GM21390 (cell line): ENCODE results near the gene SHF.

ENCODE experiments used
- ATAC-seq: cut with Tn5 transposase; IDR thresholded peaks from one replicate; pipeline ENCODE4 v1.9.1; 2021; ENCODE audit not compliant: unreplicated experiment

SHF gene

GRCh38 chr15:45200001-45200798 lies 12.4 kb upstream of the SHF start:
- ATAC-seq = peak; percentile 33

DNA sequence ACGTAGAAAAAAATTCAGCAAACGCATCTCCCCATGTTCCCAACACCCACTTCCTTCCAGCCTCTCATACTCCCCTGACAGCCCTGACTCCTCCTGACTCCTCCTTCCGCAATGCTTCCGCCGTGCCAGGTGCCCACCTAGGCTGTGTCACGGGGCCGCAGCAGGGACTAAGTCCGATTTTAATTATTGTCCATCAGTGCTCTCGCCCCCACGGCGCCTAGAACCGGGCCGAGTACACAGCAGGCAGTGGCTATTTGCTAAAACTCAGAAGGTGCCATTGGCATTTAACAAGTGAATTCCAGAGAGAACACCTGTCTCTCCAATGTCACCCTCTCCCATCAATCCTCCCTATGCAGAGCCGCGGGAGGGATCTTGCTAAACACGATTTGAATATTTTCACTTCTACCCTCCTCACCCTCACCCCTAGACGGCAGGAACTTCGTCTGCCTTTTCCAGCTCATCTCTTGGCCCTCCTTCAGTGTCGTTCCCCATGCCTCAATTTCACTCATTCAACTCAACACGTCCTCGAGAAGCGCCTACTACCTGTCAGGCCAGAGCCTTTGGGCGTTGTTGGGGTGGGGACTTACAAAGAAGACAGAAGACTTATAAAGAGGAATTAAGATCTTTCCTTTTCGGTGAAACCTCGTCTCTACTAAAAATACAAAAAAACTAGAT lies 11.5 kb upstream of the SHF start:
- ATAC-seq = peak; percentile 17

DNA sequence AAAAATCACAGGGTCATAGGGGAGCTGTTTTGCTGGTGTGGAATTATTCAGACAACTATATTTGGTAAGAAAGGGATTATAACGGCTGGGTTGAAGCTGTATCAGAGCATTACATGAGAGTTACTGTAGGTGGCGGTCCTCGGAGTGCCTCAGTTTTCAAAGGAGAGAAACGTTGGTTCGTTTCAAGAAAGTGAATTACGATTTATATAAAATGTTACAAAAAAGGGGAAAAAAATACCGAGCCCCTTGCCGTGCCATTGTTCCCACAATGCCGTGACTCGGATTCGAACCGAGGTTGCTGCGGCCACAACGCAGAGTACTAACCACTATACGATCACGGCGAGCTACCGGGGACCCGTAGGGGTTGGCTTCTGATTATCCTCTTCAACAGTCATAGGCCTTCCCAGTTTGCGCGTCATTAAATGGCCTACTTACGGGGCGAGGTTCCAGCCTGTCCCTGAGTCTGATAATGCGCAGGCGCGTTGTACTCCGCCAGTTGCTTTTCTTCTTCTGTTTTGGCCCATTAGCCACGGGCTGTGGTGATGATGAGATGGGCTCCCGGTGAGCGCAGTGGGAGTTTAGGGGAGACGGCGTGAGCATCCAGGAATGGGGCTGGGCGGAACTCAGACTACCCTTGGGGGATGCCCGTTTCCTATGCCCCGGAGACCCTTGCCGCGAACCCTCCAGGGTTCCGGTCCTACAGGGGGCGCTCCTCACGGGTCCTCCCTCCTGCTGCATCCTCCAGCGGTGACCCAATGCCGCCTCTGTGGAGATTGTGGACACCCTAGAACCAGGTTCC lies 10.8 kb upstream of the SHF start:
- peak; percentile 66 for ATAC-seq

GRCh38 chr15:45197512-45197911 lies 9.7 kb upstream of the SHF start:
- ATAC-seq = no peak

DNA sequence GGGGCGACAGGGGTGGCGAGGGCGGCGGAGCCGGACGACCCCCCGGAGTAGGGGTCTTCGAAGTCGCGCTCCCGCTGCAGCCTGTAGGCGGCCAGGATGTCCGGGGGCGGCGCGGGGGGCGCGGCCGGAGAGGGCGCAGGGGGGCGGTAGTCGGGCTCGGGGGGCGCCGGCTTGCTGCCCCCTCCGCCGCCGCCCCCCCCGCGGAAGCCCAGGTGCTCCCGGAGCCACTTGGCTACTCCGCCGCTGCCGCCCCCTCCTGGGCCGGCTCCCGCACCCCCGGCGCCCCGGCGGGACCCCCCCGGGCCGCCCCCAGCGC lies 230 bp downstream of the SHF start:
- no peak for ATAC-seq

DNA sequence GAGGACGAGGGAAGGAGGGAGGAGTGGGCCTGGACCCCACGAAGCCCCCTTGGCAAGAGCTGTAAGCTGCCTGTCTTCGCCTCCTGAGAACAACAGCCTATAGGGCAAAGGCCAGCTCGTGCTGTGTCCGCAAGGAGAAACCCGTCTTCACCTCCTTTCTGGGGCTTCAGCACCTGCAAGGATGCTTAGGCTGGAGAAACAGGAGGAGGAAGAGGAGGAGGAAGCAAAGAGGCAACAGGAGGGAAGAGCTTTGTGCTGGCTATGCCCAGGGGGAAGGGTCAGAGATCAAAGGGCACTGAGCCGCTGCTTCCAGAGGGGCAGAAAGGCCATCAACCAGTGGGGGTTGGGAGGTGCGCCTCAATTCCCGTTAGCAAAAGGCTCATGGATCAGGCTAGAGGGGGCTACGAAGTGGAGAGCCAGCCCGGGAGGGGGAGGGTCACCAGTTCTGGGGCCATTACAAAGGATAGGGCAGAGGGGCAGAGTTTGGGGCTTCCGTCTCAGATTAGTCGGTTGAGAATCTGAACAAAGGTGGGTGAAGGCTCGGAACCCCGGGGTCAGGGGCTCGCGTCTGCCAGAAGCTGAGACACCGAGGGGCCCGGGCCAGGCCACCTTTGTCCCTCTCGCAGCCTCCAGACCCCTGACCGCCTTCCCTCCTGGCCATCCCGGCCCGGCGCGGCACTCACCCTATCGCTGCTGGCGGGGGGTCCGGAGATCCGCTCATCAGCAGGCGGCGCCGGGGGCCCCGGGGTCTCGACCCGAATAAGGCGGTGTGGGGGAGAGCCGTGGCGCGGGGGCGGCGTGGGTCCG lies 792 bp downstream of the SHF start:
- ATAC-seq = no peak

DNA sequence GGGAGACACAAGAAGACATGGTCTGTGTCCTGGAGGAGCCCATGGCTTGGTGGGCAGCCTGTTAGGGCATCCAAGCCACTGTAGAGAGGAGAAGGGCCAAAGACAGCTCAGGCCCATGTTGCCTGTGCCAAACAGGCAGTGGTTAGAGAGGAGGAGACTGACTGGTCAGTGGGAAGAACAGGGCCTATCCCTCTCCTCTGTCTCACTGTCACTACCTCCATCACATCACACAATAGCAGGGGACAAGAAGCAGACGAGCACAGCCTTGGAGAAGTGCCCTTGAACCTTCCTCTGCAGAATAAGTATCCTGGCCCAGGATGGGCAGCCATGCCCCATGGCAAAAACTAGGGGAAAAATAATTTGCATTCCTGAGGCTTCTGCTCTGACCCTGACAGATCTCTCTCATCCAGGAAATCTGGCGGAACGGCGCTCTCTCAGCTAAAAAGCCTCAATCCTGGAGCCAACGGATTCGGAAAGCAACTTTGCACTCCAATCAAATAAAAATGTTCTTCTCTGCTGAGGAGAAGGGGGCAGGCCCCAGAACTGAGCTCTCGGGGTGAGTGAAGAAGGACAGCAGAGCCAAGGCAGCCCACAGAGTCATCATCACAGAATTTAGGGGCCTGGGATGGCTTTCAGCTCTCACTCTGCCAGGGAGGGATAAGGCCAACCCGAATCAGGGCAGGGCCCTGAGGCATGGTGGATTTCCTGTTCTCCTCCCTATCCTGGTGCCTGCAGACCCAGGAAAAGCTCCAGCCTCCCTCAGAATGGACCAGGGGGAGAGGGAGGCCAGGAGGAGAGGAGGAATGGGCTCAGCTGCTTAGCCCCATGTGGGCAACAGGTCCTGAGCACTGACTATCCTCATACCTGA lies 1.6 kb downstream of the SHF start:
- no peak for ATAC-seq

DNA sequence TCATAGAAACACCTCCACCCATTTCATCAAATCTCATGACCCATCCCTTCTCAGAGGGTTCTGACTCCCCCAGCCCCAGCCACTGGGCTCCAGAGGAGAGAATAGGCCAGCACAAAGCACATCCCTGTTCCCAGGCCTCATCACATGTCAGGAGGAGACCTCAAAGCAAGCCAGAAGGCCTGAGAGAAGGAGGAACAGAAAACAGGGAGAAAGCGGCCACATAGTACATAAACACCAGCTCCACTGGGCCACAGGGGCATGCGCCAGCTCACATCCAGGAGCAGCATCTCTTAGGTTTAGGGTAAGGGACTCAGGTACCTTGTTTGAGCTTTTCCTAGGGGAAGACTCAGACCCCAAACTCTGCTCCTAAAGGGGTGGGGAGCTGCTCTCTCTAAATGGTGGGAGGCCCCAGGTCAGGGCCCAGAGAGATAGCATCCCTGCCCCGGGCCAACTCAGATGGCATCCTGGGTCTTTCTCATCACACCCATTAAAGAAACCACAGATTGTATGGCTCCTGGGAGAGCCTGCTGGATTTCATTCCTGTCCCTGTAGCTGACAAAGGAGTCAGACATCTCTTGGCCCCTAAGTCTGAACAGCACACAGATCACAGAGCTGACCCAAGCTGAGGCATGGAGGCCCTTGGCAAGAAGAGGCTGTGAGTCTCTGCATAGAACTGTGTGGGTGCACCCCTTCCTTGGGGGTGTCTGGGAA lies 2.5 kb downstream of the SHF start:
- no peak for ATAC-seq

- no peak for ATAC-seq
Observed at GRCh38 chr15:45184562-45185041, 3.2 kb downstream of the SHF start.

DNA sequence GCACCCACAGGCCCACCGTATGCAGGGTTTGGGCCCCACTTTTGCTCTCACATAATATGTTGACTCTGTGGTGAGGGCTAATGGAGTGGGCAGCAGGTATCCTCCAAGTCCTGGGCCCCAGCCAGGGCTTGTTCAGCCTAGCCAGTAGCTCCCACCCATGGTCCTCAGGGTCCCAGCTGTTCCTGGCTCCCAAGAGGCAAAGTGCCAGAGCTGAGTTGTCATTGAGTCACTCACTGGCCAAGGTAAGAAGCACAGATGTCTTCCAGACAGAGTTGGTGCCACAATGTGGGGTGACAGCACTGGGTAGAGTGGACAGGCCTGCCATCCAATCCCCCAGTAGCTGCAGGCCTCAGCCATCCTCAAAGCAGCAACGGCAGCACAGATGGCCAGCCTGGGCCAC lies 4.3 kb downstream of the SHF start:
- no peak for ATAC-seq

DNA sequence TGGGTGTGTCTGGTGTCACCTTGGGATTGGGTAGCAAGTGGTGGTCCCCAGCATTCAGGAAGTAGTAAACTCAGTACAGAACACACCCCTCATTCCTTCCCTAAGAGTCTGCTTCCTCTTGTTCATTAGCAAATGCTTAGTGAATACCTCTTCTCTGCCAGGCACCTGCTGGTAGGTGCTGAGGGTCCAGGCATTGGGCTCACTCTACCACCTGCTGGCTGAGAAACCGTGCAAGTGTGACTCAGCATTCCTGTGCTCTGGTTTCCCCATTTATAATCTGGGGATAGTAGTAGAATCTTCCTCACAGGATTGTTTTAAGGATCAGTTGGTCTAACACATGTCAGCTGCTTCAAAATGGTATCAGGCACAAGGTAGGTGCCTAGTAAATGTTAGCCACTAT lies 4.8 kb downstream of the SHF start:
- ATAC-seq = no peak

DNA sequence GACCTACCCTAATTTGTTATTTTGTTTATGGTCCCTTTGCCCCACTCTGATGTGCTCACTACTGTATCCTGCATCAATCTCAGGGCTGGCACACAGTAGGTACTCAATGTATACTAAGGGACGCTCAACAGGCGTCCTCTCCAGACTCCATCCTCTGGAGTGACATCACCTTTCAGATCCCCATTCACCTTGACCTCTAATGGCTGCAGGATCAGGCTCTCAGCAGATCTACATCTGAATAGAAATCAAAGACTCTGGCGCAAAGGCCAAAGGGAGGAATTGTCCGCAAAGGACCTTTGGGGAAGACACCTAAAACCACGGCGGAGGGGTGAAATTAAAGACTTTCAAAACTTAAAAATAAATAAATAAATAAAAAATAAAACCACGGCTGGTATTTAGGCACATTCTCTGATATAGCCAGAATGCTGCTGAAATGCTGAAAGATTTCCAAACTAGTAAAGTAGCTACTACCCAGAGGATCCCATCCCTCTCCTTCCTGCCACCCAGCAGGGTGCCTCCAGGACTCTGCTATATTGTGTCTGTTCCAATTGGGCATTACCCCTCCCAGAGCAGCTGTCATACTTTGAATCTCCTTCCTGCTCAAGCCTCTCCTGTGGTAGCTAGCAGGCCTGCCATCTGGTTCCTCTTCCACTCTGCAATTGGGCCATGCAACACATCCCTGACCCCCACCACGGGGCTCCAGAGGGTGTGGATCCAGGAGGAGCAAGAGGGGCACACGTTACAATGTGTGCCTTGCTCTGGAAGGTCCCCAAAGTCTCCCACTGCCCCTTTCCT lies 6.1 kb downstream of the SHF start:
- ATAC-seq = no peak

DNA sequence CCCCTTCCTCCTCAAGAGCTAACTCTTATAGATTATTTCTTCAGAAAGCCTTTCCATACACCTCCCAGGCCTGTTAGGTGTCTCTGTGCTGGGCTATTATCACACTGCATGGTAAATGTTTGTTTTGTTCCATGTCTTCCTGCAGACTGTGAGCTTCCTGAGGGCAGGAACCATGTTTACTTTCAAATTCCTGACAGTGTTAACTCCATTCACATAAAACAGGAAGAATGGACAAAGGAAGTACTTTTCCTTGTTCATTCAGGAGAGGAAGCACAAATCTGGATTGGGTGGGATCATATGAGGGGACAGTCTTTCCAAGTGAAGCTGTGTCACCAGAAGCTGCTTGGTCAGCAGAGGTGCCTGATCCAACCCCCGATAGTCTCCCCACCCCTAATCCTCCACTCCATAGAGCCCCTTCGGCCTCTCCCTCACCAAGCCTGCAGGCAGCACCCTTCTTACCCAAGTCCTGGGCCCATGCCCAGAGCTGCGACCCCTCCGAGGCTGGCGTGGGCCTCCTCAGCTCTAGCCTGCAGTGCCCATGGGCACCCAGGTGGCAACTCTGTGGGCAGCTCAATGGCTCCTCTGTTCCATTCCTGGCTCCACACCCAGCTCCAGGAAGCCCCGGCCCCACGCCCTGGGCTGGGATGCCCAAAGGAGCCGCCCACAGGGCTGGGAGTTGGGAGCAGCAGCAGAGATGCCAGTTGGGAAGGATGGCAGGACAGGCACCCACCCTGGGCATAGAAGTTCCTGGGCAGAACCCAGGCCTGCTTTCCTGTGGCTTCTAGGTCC lies 6.9 kb downstream of the SHF start:
- no peak for ATAC-seq

GRCh38 chr15:45180201-45180600 lies 7.6 kb downstream of the SHF start:
- ATAC-seq = no peak

DNA sequence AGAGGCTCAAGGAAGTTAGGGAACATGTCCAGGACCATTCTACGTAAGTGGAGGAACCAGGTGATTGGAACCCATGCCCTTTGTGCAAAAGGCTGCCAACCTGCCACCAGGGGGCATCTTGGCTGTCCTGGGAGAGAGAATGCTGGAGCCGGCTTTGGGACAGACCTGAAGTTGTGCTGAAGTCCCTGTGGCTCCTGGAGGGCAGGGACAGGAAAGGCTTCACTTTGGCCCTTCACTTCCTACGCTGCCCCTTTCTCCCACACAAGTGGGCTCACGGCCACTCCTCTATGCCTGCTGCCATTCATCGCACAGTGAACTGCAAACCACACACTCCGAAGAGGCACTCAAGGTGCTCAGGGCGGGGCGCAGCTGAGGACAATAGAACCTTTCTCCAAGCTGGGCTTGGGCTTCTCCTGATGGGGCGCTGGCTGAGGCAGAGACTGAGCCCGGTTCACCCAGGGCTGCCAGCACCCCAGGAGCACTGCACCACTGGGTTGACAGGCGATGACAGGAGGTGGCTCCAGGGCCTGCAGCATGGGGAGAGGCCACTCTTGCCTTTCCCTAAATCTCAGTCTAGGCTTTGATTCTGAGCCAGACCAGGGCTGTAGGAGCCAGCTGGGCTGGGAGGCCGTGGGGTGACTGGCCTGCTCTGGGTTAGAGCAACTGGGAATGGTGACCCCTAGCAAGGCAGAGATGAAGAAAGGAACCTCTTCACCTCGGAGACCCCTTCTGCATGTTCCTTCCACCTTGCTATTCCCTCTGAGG lies 8.4 kb downstream of the SHF start:
- no peak for ATAC-seq

- no peak for ATAC-seq
Observed at GRCh38 chr15:45177285-45177684, 10.5 kb downstream of the SHF start.

GRCh38 chr15:45174577-45174976 lies 13.2 kb downstream of the SHF start:
- ATAC-seq = no peak
